HEK293T (cell line): ENCODE measurements around the gene SPAG16.

Experiments used
- CTCF ChIA-PET: fragments of 350-600 bp; formaldehyde crosslinking; extraction: SDS; loops from one replicate; lab custom pipeline; 2021; ENCODE audit warnings: antibody characterized with exemption, inconsistent platforms; lab: Yijun Ruan, JAX
- POLR2A ChIA-PET: fragments of 350-600 bp; formaldehyde crosslinking; extraction: SDS; loops from one replicate; lab custom pipeline; 2020; ENCODE audit warnings: antibody characterized with exemption, inconsistent platforms; lab: Yijun Ruan, JAX
- DNase-seq: peaks from one replicate; pipeline ENCODE4 v3.0.0; 2012; ENCODE audit warnings: mixed read lengths; ENCODE audit errors: extremely low spot score
- ARNT ChIP-seq: fragments of 450-650 bp; IDR thresholded peaks from 2 replicates; pipeline ENCODE4 v1.6.1; 2017; ENCODE audit warnings: mild to moderate bottlenecking
- BHLHE40 ChIP-seq: fragments of 450-650 bp; IDR thresholded peaks from 2 replicates; pipeline ENCODE4 v1.6.1; 2016; ENCODE audit warnings: mild to moderate bottlenecking, moderate library complexity, borderline replicate concordance
- CTBP1 ChIP-seq: fragments of 450-650 bp; IDR thresholded peaks from 2 replicates; pipeline ENCODE4 v1.6.1; 2016; ENCODE audit warnings: borderline replicate concordance
- ELF4 ChIP-seq: fragments of 450-650 bp; IDR thresholded peaks from 2 replicates; pipeline ENCODE4 v1.6.1; 2017; ENCODE audit warnings: antibody characterized with exemption
- FOXA1 ChIP-seq: fragments of 450-650 bp; IDR thresholded peaks from 2 replicates; pipeline ENCODE4 v1.6.1; 2016; ENCODE audit warnings: mild to moderate bottlenecking
- FOXK2 ChIP-seq: fragments of 450-650 bp; IDR thresholded peaks from 2 replicates; pipeline ENCODE4 v1.6.1; 2016; ENCODE audit warnings: mild to moderate bottlenecking
- FOXM1 ChIP-seq: fragments of 450-650 bp; IDR thresholded peaks from 2 replicates; pipeline ENCODE4 v1.6.1; 2017; ENCODE audit warnings: mild to moderate bottlenecking, borderline replicate concordance
- HDGF ChIP-seq: fragments of 450-650 bp; IDR thresholded peaks from 2 replicates; pipeline ENCODE4 v1.6.1; 2017; ENCODE audit warnings: antibody characterized with exemption, borderline replicate concordance
- L3MBTL2 ChIP-seq: fragments of 450-650 bp; conservative IDR thresholded peaks from 2 replicates; pipeline ENCODE4 v1.6.1; 2016; ENCODE audit warnings: mild to moderate bottlenecking
- LEF1 ChIP-seq: fragments of 450-650 bp; IDR thresholded peaks from 2 replicates; pipeline ENCODE4 v1.6.1; 2017; ENCODE audit warnings: mild to moderate bottlenecking, borderline replicate concordance
- NFRKB ChIP-seq: fragments of 450-650 bp; IDR thresholded peaks from 2 replicates; pipeline ENCODE4 v1.6.1; 2016; ENCODE audit warnings: mild to moderate bottlenecking, moderate library complexity
- SP1 ChIP-seq: fragments of 450-650 bp; IDR thresholded peaks from 2 replicates; pipeline ENCODE4 v1.6.1; 2017
- SUZ12 ChIP-seq: fragments of 450-650 bp; IDR thresholded peaks from 2 replicates; pipeline ENCODE4 v1.6.1; 2016; ENCODE audit warnings: mild to moderate bottlenecking
- TARDBP ChIP-seq: fragments of 450-650 bp; IDR thresholded peaks from 2 replicates; pipeline ENCODE4 v1.6.1; 2016
- ZNF384 ChIP-seq: fragments of 450-650 bp; IDR thresholded peaks from 2 replicates; pipeline ENCODE4 v1.6.1; 2016
- TF ChIP-seq, protein P1 (sequence below): fragments of 450-650 bp; IDR thresholded peaks from 2 replicates; pipeline ENCODE4 v1.6.1; 2016

The SPAG16 gene

DNA sequence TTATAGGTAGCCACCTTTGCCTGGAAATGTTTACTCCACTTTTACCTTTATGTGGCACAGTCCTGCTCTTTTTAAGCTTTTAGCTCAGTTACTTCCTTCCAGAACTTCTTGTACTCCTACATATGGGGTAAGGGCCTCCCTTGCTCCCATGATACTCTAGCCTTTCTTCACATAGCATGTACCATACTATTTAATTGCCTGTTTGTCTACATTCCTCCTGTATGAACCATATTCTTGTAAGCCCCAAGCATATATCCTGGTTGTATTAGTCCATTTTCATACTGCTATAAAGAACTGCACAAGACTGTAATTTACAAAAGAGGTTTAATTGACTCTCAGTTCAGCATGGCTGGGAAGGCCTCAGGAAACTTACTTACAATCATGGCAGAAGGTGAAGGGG is 1035.9 kb downstream of the SPAG16 start:
- POLR2A ChIA-PET = no interaction called here
- TF ChIP-seq ZNF384 (no peak), L3MBTL2 (no peak), BHLHE40 (no peak), ELF4 (no peak), TARDBP (no peak), CTBP1 (no peak), ARNT (no peak), NFRKB (no peak), HDGF (no peak), SP1 (no peak), FOXM1 (no peak), SUZ12 (no peak), LEF1 (no peak), FOXA1 (no peak), FOXK2 (no peak)
- TF ChIP-seq, protein P1, sequence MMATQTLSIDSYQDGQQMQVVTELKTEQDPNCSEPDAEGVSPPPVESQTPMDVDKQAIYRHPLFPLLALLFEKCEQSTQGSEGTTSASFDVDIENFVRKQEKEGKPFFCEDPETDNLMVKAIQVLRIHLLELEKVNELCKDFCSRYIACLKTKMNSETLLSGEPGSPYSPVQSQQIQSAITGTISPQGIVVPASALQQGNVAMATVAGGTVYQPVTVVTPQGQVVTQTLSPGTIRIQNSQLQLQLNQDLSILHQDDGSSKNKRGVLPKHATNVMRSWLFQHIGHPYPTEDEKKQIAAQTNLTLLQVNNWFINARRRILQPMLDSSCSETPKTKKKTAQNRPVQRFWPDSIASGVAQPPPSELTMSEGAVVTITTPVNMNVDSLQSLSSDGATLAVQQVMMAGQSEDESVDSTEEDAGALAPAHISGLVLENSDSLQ = no peak
- DNase-seq = no peak
- CTCF ChIA-PET = interaction anchor here (0.6 kb wide), 1 partner anchor 13 kb away, joined by 3 read pairs; no protein-coding TSS in a partner anchor

DNA sequence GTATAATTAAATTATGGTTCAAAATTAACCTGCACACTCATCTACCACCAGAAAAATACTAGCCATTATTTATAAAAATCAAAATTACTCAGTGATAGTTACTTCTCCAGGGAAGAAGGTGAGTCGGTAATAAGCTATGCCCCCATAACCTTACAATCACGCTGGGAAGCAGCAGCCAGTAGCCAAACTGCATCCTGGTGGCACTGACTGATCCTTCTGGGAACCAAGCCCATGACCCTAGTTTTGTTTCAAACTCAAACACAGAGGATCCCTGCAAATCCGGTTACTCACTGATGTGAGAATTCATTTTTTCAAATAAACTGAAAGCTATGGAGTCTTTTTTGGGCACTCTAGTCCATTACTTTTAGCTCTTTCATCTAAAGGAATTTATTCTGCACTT is 1038.4 kb downstream of the SPAG16 start:
- DNase-seq = no peak
- ChIA-PET POLR2A (no interaction called here), CTCF (no interaction called here)
- TF ChIP-seq FOXK2 = no peak
- no peak for TF ChIP-seq CTBP1
- TF ChIP-seq BHLHE40 = no peak
- no peak for TF ChIP-seq ARNT
- no peak for TF ChIP-seq SP1
- TF ChIP-seq ELF4 = no peak
- TF ChIP-seq SUZ12 = no peak
- TF ChIP-seq FOXA1 = no peak

DNA sequence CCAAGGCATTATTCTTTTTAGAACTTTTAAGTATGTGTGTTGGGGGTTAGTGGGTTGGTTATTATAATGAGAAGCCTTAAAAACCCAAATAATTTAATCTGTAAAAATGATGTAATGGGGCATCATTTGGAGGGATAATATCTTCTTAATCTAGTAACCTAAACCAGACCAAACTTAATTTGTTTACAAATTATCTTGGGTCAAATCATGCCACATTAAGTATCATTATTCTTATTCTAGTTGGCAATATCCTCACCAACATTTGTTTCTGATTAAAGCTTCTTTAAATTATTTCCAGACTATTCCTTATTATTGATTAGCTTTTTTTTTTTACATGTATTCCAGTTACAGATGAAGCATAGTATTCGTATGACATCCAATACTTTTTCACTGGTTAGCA is 1041.1 kb downstream of the SPAG16 start:
- POLR2A ChIA-PET = no interaction called here
- TF ChIP-seq FOXK2 (no peak), SP1 (no peak), SUZ12 (no peak)
- DNase-seq = no peak
- CTCF ChIA-PET = no interaction called here

DNA sequence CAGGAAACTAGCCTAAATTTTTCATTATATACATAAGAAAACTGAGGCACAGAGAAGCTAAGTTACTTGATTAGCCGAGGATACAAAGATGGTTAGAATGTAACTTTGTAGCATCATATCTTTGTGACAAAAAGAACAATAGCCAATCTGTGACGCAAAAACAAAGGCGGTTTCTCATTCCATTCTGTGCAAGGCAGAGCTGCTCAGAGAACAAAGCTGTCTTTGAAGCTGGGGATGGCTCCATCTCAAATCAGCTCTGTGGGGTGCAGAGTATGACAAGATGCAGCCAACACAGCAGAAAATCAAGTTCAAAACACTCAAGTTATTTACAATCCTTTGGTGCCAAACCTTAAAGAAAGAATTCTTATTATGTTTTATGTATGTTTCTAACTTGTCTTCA is 1044.7 kb downstream of the SPAG16 start:
- POLR2A ChIA-PET = no interaction called here
- CTCF ChIA-PET = no interaction called here
- no peak for TF ChIP-seq TARDBP
- no peak for TF ChIP-seq SUZ12
- TF ChIP-seq FOXM1 = no peak
- TF ChIP-seq ARNT = no peak
- TF ChIP-seq L3MBTL2 = no peak
- no peak for TF ChIP-seq BHLHE40
- no peak for TF ChIP-seq NFRKB
- no peak for TF ChIP-seq CTBP1
- TF ChIP-seq, protein P1 = no peak
- TF ChIP-seq ELF4 = no peak
- no peak for TF ChIP-seq LEF1
- TF ChIP-seq ZNF384 = no peak
- TF ChIP-seq FOXK2 = no peak
- TF ChIP-seq FOXA1 = no peak
- no peak for TF ChIP-seq HDGF
- TF ChIP-seq SP1 = no peak
- DNase-seq = no peak

DNA sequence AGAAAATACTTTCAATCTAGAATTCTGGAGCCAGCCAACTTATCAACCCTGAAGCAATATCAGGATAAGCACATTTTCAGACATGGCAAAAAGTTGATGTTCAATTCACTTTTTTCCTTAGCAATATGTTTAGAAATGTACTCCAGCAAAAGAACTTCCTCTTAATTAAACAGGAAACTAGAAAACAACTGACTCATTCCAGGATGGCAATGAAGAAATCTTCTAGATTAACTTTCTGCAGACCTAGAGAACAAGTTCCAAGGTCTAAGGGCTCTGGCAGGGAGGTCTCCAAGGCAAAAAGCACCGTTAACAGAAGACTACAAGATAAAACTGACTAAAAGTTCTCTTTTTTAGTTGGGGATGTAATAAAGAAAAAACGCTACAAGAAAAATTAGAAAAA is 1057.4 kb downstream of the SPAG16 start:
- ChIA-PET CTCF (no interaction called here), POLR2A (no interaction called here)
- TF ChIP-seq ARNT = no peak
- no peak for TF ChIP-seq FOXM1
- TF ChIP-seq L3MBTL2 = no peak
- no peak for TF ChIP-seq BHLHE40
- no peak for TF ChIP-seq SUZ12
- no peak for TF ChIP-seq LEF1
- TF ChIP-seq TARDBP = no peak
- TF ChIP-seq ELF4 = no peak
- no peak for TF ChIP-seq NFRKB
- DNase-seq = no peak

DNA sequence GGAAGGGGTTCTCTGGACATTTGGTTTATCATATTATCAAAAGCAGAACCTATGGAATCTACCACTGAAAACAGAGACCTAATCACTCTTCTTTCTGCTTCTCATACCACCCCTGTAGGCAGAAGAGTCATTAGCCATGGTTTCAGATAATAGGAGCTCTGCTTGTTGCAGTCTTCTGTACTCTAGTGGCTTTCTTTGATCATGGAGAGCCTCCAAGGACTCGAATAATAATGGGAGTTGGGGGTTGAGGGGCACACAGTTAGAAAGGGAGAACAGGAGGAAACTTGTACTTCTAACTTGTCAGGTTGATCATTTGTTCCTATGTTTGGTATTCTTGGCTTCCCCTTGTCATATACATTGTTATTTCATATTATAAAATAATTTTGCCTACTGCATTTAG is 1074.2 kb downstream of the SPAG16 start:
- ChIA-PET CTCF (no interaction called here), POLR2A (no interaction called here)
- TF ChIP-seq NFRKB (no peak), HDGF (no peak), FOXK2 (no peak), ELF4 (no peak), FOXA1 (no peak), FOXM1 (no peak), ZNF384 (no peak), SP1 (no peak), ARNT (no peak), TARDBP (no peak), SUZ12 (no peak), L3MBTL2 (no peak), BHLHE40 (no peak)
- TF ChIP-seq, protein P1 = no peak
- no peak for DNase-seq

DNA sequence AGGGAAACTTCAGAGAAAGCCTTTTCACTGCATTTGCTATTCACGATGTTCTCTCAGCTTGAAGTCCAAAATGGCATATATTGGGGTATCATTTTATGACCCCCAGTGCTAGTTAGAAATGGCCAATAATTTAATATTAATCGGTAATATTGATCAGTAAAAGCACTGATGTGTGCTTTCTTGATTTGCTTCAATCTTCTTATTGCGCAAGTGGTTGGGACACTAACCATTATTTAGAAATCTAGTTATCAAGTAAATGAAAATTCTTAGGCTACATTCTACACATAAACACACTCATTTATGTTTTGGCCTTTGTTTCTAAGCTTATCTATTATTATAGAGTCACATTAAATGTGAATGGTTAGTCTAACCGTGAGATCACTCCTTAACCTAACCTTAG is 1076.9 kb downstream of the SPAG16 start:
- no peak for DNase-seq
- ChIA-PET POLR2A (no interaction called here), CTCF (no interaction called here)
- TF ChIP-seq L3MBTL2 = no peak
